GM21528 (cell line): ENCODE data around the gene ITGB8.
"Not testable (repeated sequence)": the region's sequence is repeated elsewhere in the genome, so short reads cannot be mapped to it uniquely, and the experiment has no call there.

ENCODE experiments used
- ATAC-seq: cut with Tn5 transposase; IDR thresholded peaks from one replicate; pipeline ENCODE4 v1.9.1; 2021; ENCODE audit warnings: mild to moderate bottlenecking, moderate library complexity; ENCODE audit not compliant: unreplicated experiment, low FRiP score

ITGB8 gene

GRCh38 chr7:20330239-20330927 is at the start of gene ITGB8:
Gene ITGB8, plus strand, starts transcription at chr7:20330900. Its CDS starts 907 bp downstream, at chr7:20331807.
- peak; percentile 60 for ATAC-seq

GRCh38 chr7:20282959-20283358 is 47.7 kb upstream of the ITGB8 start:
- ATAC-seq: no peak

GRCh38 chr7:20283385-20283784 is 47.3 kb upstream of the ITGB8 start:
- no peak for ATAC-seq

GRCh38 chr7:20284003-20284770 is 46.5 kb upstream of the ITGB8 start:
- ATAC-seq: no peak

DNA sequence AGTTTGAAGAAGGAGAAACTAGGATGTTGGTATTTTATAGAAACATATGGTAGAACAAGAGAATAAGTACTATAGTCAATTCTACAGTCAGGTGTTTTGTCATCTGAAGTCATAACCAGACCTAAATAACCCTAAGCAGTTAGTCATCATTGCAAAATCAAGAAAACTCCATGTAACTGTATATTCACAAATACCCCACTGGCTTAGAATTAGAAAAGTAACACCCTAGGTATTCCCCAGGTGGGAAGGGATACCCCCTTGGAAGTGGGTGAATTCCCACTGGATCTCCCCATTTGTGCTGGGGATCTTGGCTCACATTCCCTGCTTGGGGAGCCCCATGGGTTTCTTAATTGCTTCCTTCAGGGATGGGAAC is 45.9 kb upstream of the ITGB8 start:
- ATAC-seq: no peak

- no peak for ATAC-seq
Observed at GRCh38 chr7:20287317-20287716, 43.4 kb upstream of the ITGB8 start.

DNA sequence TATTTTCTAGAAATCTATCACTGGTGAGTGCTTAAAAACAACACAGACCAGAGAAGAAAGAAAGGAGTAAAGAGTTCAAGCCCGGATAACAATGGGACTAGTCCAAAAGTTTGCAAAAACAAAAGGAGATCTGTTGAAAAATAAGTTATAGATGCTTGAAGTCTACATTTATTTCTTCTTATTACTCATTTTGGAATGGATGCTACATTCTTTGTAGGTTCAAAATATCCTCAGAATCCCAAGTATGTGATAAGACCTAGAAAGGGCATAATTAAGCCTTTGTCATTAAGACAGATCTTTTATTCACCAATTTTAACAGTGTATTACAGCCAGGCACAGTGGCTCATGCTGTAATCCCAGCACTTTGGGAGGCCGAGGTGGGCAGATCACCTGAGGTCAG is 42.7 kb upstream of the ITGB8 start:
- ATAC-seq: no peak

DNA sequence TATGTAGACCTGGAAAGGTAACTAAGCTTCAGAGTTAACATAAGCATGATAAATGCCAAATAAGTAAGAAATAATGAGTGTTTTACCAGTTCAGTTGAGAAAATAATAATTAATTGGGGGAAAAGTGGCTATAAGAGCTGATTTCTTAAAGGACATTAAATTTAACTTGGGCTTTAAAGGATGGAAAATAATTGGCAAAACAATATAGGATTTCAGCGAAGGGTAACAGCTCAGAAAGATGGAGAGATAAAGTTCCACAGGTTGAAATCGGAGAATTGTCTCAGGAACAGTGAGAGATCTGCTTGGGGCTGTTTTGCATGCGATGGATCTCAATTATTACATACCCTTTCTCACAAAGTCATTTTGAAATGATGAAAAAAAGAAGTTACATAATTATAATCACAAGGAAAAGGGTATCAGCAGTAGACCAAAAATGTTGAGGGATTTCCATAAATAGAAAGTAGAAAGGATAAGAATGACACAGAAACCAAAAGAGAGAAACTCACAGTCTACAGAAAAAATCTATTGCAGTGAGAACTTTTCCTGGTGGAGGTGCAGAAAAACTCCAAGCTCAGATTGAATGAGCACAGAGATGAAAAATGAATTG is 40.1 kb upstream of the ITGB8 start:
- ATAC-seq: no peak

- no peak for ATAC-seq
Observed at GRCh38 chr7:20293336-20293735, 37.4 kb upstream of the ITGB8 start.

DNA sequence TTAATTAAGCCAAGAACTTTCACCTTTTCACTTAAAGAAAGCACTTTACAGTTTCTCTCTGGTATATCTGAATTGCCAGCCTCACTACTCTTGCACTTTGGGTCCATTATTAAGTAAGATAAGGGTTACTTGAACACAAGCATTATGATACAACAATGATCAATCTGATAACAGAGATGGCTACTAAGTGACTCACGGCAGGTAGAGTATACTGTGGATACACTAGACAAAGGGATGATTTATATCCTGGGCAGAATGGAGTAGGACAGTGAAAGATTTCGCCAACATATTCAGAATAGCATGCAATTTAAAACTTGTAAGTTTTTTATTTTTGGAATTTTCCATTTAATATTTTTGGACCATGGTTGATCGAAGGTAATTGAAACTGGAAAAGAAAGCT is 34.3 kb upstream of the ITGB8 start:
- no peak for ATAC-seq

DNA sequence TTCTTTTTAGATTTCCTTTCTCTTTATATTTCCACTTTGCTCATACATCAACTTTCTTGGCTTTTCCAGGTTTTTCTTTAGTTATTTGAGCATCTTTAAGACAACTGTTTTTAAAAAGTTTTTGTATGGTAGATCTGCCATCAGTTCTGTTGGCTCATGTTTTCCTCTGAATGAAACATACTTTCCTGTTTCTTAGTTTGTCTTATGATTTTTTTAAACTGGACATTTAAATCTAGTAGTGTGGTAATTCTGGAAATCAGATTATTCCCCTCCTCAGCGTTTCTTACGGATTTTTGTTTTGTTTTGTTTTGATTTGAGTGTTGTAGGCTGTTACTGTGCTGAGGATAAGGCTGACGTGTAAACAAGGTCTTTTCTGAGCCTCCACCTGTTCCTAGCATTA is 33.8 kb upstream of the ITGB8 start:
- ATAC-seq: no peak

GRCh38 chr7:20298486-20298901 is 32.2 kb upstream of the ITGB8 start:
- ATAC-seq: no peak

- ATAC-seq: no peak
Observed at GRCh38 chr7:20299145-20299544, 31.6 kb upstream of the ITGB8 start.

DNA sequence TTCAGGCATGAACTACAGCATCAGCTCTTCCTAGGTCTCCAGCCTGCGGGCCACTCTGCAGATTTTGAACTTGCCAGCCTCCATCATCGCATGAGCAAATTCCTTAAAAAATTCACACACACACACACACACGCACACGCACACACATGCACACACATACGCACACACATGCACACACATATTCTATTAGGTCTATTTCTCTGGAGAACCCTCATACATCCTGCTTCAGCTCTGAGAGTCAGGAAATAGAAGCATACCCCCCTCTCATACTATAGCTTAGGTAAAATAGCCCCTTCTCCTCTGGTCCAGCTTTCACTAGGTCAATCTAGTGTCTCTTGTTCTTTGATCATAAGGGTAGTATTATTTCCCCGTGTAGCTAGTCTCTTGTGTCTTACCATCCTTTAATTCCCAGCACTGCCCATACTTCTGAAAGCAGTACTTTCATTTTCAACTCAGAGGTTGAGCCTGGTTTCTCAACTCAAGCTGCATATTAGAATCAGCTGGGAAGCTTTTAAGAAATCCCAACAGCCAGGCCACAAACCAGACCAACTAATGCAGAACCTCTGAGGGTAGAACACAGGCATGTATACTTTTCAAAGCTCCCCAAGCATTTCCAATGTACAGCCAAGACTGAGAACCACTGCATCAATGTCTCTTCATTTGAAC is 30.9 kb upstream of the ITGB8 start:
- ATAC-seq: peak; percentile 82

- no peak for ATAC-seq
Observed at GRCh38 chr7:20301311-20301939, 29.3 kb upstream of the ITGB8 start.

- not testable (repeated sequence) for ATAC-seq
Observed at GRCh38 chr7:20302300-20302699, 28.4 kb upstream of the ITGB8 start.

GRCh38 chr7:20302891-20303290 is 27.8 kb upstream of the ITGB8 start:
- ATAC-seq: no peak

DNA sequence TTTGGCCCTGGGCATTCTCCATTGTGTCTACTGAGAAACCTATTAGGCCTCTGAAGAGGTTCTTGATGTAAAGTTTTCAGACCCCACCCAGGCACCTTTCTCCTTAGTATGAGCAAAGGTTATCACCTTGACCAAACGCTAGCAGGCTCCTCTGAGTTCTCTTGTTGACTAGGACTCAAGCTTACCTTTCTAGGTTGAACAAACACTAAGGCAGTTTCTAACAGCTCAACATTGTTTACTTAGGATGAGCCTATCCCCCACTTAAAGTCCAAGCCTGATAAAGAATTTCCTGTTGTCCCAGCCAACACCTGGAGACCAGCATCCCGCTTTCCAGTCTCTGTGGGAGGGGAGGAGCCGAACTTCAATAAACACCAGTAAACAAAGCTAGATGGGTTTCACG is 26.3 kb upstream of the ITGB8 start:
- no peak for ATAC-seq

DNA sequence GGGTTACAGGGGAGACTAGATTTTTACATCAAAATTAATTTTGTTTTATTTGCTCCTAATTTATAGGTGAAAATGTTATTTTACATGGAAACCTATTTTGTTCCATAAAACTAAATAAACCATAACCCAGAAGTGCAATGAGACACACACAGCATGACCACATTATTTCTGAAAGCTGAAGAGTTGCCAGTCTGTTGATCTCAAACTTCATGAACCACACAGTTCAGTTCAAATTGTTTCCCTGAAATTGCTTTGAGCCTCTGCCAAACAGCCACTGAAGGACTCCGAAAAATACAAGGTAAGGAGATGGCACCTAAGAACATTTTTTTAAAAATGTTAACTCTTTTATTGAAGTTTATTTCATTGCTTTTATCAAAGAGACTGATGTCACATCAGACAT is 25.0 kb upstream of the ITGB8 start:
- ATAC-seq: no peak

DNA sequence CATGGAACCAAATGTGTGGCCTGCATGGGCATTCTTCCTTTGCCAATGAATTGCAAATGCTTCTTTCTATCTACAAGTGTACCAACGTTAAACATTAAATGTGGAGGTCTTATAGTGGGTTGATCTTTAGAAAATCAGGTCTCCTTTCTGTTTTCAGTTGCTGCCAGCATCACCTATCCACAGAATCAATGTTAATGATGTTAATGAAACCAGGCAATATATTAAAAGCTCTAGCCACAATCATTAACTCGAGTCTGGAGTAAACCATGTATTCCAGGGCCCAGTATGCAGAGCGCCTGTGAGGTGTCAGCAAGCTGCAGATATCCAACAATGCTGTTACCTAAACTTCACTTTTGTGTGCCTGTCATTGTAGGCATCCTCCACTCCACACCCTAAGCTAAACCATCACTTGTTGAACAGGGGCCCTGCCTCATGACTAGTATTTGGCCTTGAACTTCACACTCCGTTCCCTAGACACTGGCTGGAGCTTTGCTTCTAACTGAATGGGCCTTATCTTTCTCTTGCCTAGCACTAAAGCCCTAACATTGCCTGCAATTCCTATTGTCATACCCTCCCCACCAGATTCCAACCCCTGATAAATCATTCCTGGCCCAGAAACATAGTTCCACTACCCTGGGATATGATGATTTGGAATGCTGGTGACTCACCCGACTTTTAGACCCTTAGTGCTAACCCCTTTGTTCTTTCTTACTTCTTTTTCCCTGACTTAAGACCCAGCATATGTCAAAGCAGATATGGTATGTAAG is 24.3 kb upstream of the ITGB8 start:
- no peak for ATAC-seq
